A673 (cell line): ENCODE results near the gene PLCD3. TPM values are rescaled to one million over a fixed set of nuclear protein-coding genes. Genes with fewer than 3 reads are reported as not detected.

Experiments used
- BruUV-seq: library from RNA; stranded (reverse); fragments of 400-500 nt; replicated peaks from 2 replicates; lab custom pipeline; 2021; lab: Mats Ljungman, UMichigan
- CTCF ChIA-PET: fragments of 300-600 bp; sonication (Branson Sonifier 250); formaldehyde crosslinking; loops from one replicate; lab custom pipeline; 2022; ENCODE audit warnings: antibody characterized with exemption; lab: Charles Lee
- POLR2A ChIA-PET: fragments of 300-600 bp; sonication (Branson Sonifier 250); formaldehyde crosslinking; loops from one replicate; lab custom pipeline; 2022; ENCODE audit warnings: antibody characterized with exemption; ENCODE audit not compliant: low non-redundant PET; lab: Charles Lee
- DNase-seq: peaks from one replicate; pipeline ENCODE4 v3.0.0-alpha.2; 2015; ENCODE audit warnings: low spot score
- H3K27ac ChIP-seq: fragments of 200-600 bp; sonication (generic); 2 replicates; pipeline ENCODE4 v1.5.1; 2016; ENCODE audit warnings: mixed run types, low read depth, mild to moderate bottlenecking, mixed read lengths, antibody characterized with exemption, low read length; ENCODE audit not compliant: poor library complexity, severe bottlenecking
- H3K27me3 ChIP-seq: fragments of 200-600 bp; sonication (generic); replicated peaks from 2 replicates; pipeline ENCODE4 v1.6.1; 2017; ENCODE audit warnings: mixed run types, low read depth, mild to moderate bottlenecking, mixed read lengths, antibody characterized with exemption, low read length; ENCODE audit not compliant: insufficient read depth, poor library complexity
- H3K36me3 ChIP-seq: fragments of 200-600 bp; sonication (generic); 2 replicates; pipeline ENCODE4 v1.6.1; 2016; ENCODE audit warnings: mixed run types, mild to moderate bottlenecking, mixed read lengths, antibody characterized with exemption, low read length; ENCODE audit not compliant: insufficient read depth, poor library complexity, severe bottlenecking
- H3K4me1 ChIP-seq: fragments of 200-600 bp; sonication (generic); 2 replicates; pipeline ENCODE4 v1.6.1; 2017; ENCODE audit warnings: mixed run types, mild to moderate bottlenecking, mixed read lengths, antibody characterized with exemption, low read length; ENCODE audit not compliant: insufficient read depth, poor library complexity, severe bottlenecking
- H3K4me3 ChIP-seq: fragments of 200-600 bp; sonication (generic); 2 replicates; pipeline ENCODE4 v1.5.1; 2016; ENCODE audit warnings: low read depth, mixed run types, mild to moderate bottlenecking, mixed read lengths, low read length; ENCODE audit not compliant: poor library complexity, severe bottlenecking
- H3K9me3 ChIP-seq: fragments of 200-600 bp; sonication (generic); 2 replicates; pipeline ENCODE4 v1.6.1; 2016; ENCODE audit warnings: mixed run types, low read depth, mild to moderate bottlenecking, mixed read lengths, antibody characterized with exemption, low read length; ENCODE audit not compliant: poor library complexity, severe bottlenecking
- CTCF ChIP-seq: fragments of 300-800, 200-600 bp; sonication (generic); conservative IDR thresholded peaks from 2 replicates; pipeline ENCODE4 v1.5.1; 2017; ENCODE audit warnings: low read depth, mild to moderate bottlenecking, antibody characterized with exemption, low read length, moderate library complexity, mixed read lengths
- EZH2 ChIP-seq: fragments of 200-600 bp; sonication (generic); IDR thresholded peaks from 2 replicates; pipeline ENCODE4 v1.6.1; 2017; ENCODE audit warnings: borderline replicate concordance, low read depth, mild to moderate bottlenecking, mixed read lengths, antibody characterized with exemption, low read length; ENCODE audit not compliant: poor library complexity, severe bottlenecking
- intact Hi-C: fragments of 100-400 bp; cut with micrococcal nuclease; formaldehyde crosslinking; loops from one replicate; pipeline ENCODE4 v1.10.0; 2022; ENCODE audit not compliant: unreplicated experiment
- total RNA-seq: library from RNA; stranded (reverse); gene quantifications from 2 replicates; pipeline ENCODE4 v1.2.3, GENCODE V29; 2021

PLCD3 gene
- total RNA-seq, 1 experiment from 2014 or later: 12.0 TPM

GRCh38 chr17:45110676-45111611, 21.4 kb downstream of the PLCD3 start:
- intact Hi-C loops: no loop called here
- Histone ChIP-seq H3K4me1 (no peaks in the 10 kb centered on the region), H3K4me3 (no peak overlapping the region), H3K9me3 (no peaks in the 10 kb centered on the region), H3K36me3 (no peaks in the 10 kb centered on the region), H3K27me3 (no peaks in the 10 kb centered on the region), H3K27ac (no peak overlapping the region)
- BruUV-seq: no TSS peak
- POLR2A ChIA-PET: no interaction called here
- CTCF ChIA-PET: no interaction called here
- TF ChIP-seq EZH2 (no peak), CTCF (no peak)
- DNase-seq: no peak

- TF ChIP-seq CTCF: no peak
- no peak for TF ChIP-seq EZH2
- ChIA-PET POLR2A (no interaction called here), CTCF (no interaction called here)
- Histone ChIP-seq H3K9me3 (no peaks in the 10 kb centered on the region), H3K27me3 (no peaks in the 10 kb centered on the region), H3K27ac (no peak overlapping the region), H3K4me3 (no peak overlapping the region), H3K4me1 (no peaks in the 10 kb centered on the region), H3K36me3 (peaks cover 10% of the 10 kb centered on the region)
- no TSS peak for BruUV-seq
- no peak for DNase-seq
- intact Hi-C loops: no loop called here
These were observed 23.5 kb downstream of the PLCD3 start for GRCh38 chr17:45108595-45109521.

GRCh38 chr17:45108051-45108450, 24.3 kb downstream of the PLCD3 start:
- CTCF ChIA-PET: no interaction called here
- no peaks in the 10 kb centered on the region for H3K4me1 ChIP-seq
- H3K27me3 ChIP-seq: no peaks in the 10 kb centered on the region
- TF ChIP-seq EZH2 (no peak), CTCF (no peak)
- POLR2A ChIA-PET: no interaction called here
- no peak overlapping the region for H3K27ac ChIP-seq
- no peaks in the 10 kb centered on the region for H3K9me3 ChIP-seq
- peaks cover 17% of the 10 kb centered on the region for H3K36me3 ChIP-seq
- intact Hi-C loops: no loop called here
- DNase-seq: no peak
- no peak overlapping the region for H3K4me3 ChIP-seq
- no TSS peak for BruUV-seq
